Endothelial cell of umbilical vein (primary cell): ENCODE results near the gene EPX. TPM values are rescaled to one million over a fixed set of nuclear protein-coding genes. Genes with fewer than 3 reads are reported as not detected.

ENCODE experiments used
- BruUV-seq: library from RNA; stranded (reverse); fragments of 400-500 nt; replicated peaks from 2 replicates; lab custom pipeline; 2021; lab: Mats Ljungman, UMichigan
- CTCF ChIA-PET: fragments of 300-600, 350-600 bp; sonication (Branson Sonifier 250); formaldehyde crosslinking; loops from one replicate; lab custom pipeline; 2021; ENCODE audit warnings: antibody characterized with exemption, inconsistent platforms; lab: Charles Lee
- POLR2A ChIA-PET: fragments of 300-600, 350-600 bp; sonication (Branson Sonifier 250); formaldehyde crosslinking; loops from one replicate; lab custom pipeline; 2021; ENCODE audit warnings: antibody characterized with exemption, inconsistent platforms; lab: Charles Lee
- DNase-seq: peaks from one replicate; pipeline ENCODE4 v3.0.0-alpha.2; 2011; ENCODE audit warnings: low read depth, low spot score
- FAIRE-seq: peaks from 2 replicates; lab custom pipeline; 2011; peaks lifted over from hg19 to GRCh38; lab: Jason Lieb, UNC
- H2AFZ ChIP-seq: 2 replicates; pipeline ENCODE4 v1.6.0; 2012; ENCODE audit warnings: low read depth, low read length, control low read depth, inconsistent platforms
- H3K27ac ChIP-seq: 2 replicates; pipeline ENCODE4 v1.5.1; 2011; ENCODE audit warnings: low read depth, mild to moderate bottlenecking, control low read depth, low read length, moderate library complexity; ENCODE audit not compliant: insufficient read depth
- H3K27me3 ChIP-seq, 2 experiments: 2 replicates each; pipeline versions ENCODE4 v1.6.0 to v1.6.1; 2011; ENCODE audit warnings: low read length in 2 of 2, mixed read lengths in 1 of 2; ENCODE audit not compliant: control insufficient read depth in 2 of 2, insufficient read depth in 2 of 2
- H3K36me3 ChIP-seq, 2 experiments: 2 replicates in 1 of 2; 3 replicates in 1 of 2; pipeline ENCODE4 v1.5.1; 2011; ENCODE audit warnings: low read length in 2 of 2, mild to moderate bottlenecking in 1 of 2, moderate library complexity in 1 of 2; ENCODE audit not compliant: control insufficient read depth in 2 of 2, insufficient read depth in 2 of 2; ENCODE audit errors: extremely low read depth in 1 of 2
- H3K4me1 ChIP-seq: 3 replicates; pipeline ENCODE4 v1.5.1; 2011; ENCODE audit warnings: mild to moderate bottlenecking, low read length; ENCODE audit not compliant: control insufficient read depth, insufficient read depth; ENCODE audit errors: extremely low read depth
- H3K4me2 ChIP-seq: 2 replicates; pipeline ENCODE4 v1.6.1; 2011; ENCODE audit warnings: low read length, control low read depth, mixed read lengths; ENCODE audit not compliant: insufficient read depth
- H3K4me3 ChIP-seq, 3 experiments: fragments of 200-600 bp in 1 of 3; sonication (generic), shearing (Covaris generic) in 1 of 3; replicated peaks in 1 of 3; 2 replicates each; pipeline ENCODE4 v1.5.1; 2011 to 2016; ENCODE audit warnings: control low read depth in 3 of 3, low read length in 3 of 3, mild to moderate bottlenecking in 2 of 3, inconsistent platforms in 1 of 3, low read depth in 1 of 3, moderate library complexity in 1 of 3; ENCODE audit not compliant: insufficient read depth in 1 of 3
- H3K79me2 ChIP-seq: 2 replicates; pipeline ENCODE4 v1.6.0; 2012; ENCODE audit warnings: low read length, inconsistent platforms; ENCODE audit not compliant: control insufficient read depth, insufficient read depth
- H3K9ac ChIP-seq: replicated peaks from 2 replicates; pipeline ENCODE3; 2011; ENCODE audit warnings: low read length, control low read depth; ENCODE audit not compliant: insufficient read depth; ENCODE audit errors: extremely low read depth
- H3K9me1 ChIP-seq: replicated peaks from 3 replicates; pipeline ENCODE4 v1.6.0; 2011; ENCODE audit warnings: mild to moderate bottlenecking, low read length; ENCODE audit not compliant: control insufficient read depth, insufficient read depth; ENCODE audit errors: extremely low read depth
- H3K9me3 ChIP-seq: replicated peaks from 2 replicates; pipeline ENCODE4 v1.5.1; 2012; ENCODE audit warnings: low read length, inconsistent platforms; ENCODE audit not compliant: control insufficient read depth, insufficient read depth
- H4K20me1 ChIP-seq: replicated peaks from 2 replicates; pipeline ENCODE3; 2011; ENCODE audit warnings: mild to moderate bottlenecking, low read length; ENCODE audit not compliant: control insufficient read depth, insufficient read depth; ENCODE audit errors: extremely low read depth
- EZH2 ChIP-seq: IDR thresholded peaks from 2 replicates; pipeline ENCODE4 v1.6.1; 2012; ENCODE audit warnings: borderline replicate concordance, low read depth, mild to moderate bottlenecking, moderate library complexity, low read length, inconsistent platforms; ENCODE audit not compliant: severe bottlenecking
- FOS ChIP-seq: IDR thresholded peaks from 2 replicates; pipeline ENCODE4 v1.6.1; 2011; ENCODE audit warnings: mild to moderate bottlenecking, low read length, moderate library complexity, borderline replicate concordance; ENCODE audit not compliant: insufficient read depth
- GATA2 ChIP-seq: IDR thresholded peaks from 2 replicates; pipeline ENCODE4 v1.7.0; 2011; ENCODE audit warnings: low read depth, mild to moderate bottlenecking, moderate library complexity, mixed read lengths, low read length; ENCODE audit not compliant: insufficient read length, insufficient read depth
- JUN ChIP-seq: IDR thresholded peaks from 2 replicates; pipeline ENCODE4 v1.6.1; 2011; ENCODE audit warnings: borderline replicate concordance, low read depth; ENCODE audit not compliant: insufficient read length, insufficient read depth
- MYC ChIP-seq: IDR thresholded peaks from one replicate; pipeline ENCODE4 v1.6.1; 2011; ENCODE audit warnings: mild to moderate bottlenecking, low read depth, low read length
- POLR2A ChIP-seq: IDR thresholded peaks from 2 replicates; pipeline ENCODE4 v1.6.1; 2012; ENCODE audit warnings: low read depth, mild to moderate bottlenecking, control low read depth, low read length
- POLR2AphosphoS5 ChIP-seq: IDR thresholded peaks from 2 replicates; pipeline ENCODE4 v1.6.1; 2012; ENCODE audit warnings: low read depth, mild to moderate bottlenecking, control low read depth, low read length, moderate library complexity; ENCODE audit not compliant: insufficient read depth
- dilution Hi-C: fragments of 300-500 bp; cut with MboI; formaldehyde crosslinking; loops from one replicate; pipeline ENCODE4 v1.15.0; 2019; ENCODE audit warnings: low sequenced_read_pairs; ENCODE audit not compliant: extremely low pct_ligation_motif_present
- intact Hi-C: fragments of 100-400 bp; cut with micrococcal nuclease; formaldehyde crosslinking; loops from one replicate; pipeline ENCODE4 v1.10.0; 2022
- polyA plus RNA-seq, 4 experiments: library from polyadenylated mRNA; depleted of rRNA in 3 of 4; stranded (reverse) in 3 of 4; unstranded in 1 of 4; fragments of >200 nt; gene quantifications; 2 replicates each; pipeline versions ENCODE4 v1.2.1 to v1.2.3, GENCODE V29; 2011 to 2012; ENCODE audit warnings: missing spikeins in 1 of 4
- total RNA-seq: library from RNA; stranded (reverse); gene quantifications from 2 replicates; pipeline ENCODE4 v1.2.3, GENCODE V29; 2021
- TF ChIP-seq, protein P1 (sequence below): IDR thresholded peaks from 2 replicates; pipeline ENCODE4 v1.6.1; 2011; ENCODE audit not compliant: insufficient read depth, insufficient read length
- TF ChIP-seq, protein P2 (sequence below), 2 donors: IDR thresholded peaks; 1 replicate in 1 of 2; 2 replicates in 1 of 2; pipeline ENCODE4 v1.5.1; 2011; ENCODE audit warnings: low read length in 2 of 2, mild to moderate bottlenecking in 2 of 2, moderate library complexity in 2 of 2, control low read depth in 1 of 2, inconsistent platforms in 1 of 2, low read depth in 1 of 2; ENCODE audit not compliant: insufficient read depth in 1 of 2; ENCODE audit errors: extremely low read depth in 1 of 2

The EPX gene
- total and polyA plus RNA-seq, 2 donors (not counting 3 experiments of a cell fraction or from before 2014, with no cell fraction given), result not detected

DNA sequence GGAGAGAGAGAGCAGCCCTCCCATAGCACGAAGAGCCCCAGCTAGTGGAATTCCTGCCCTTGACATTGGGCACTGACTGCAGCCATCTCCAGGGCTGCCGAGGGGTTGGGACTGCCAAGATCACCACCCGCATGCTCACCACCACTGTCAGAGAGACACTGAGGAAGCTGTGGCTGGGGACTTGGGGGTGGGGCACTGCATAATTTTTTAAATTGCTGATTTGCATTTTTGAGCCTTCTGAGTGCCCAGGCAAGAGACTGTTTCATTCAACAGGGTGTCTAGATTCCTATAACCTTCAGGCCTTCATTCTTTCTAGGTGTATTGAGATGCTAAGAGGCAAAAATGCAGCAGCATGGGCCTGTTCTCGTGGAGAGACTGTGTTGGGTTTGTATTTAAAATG is 9.0 kb upstream of the EPX start:
- Histone ChIP-seq H3K4me3 (no peak overlapping the region), H3K27ac (no peak overlapping the region), H3K4me1 (no peaks in the 10 kb centered on the region), H3K36me3 (no peaks in the 10 kb centered on the region), H4K20me1 (no peaks in the 10 kb centered on the region), H3K79me2 (no peaks in the 10 kb centered on the region), H3K9me1 (no peaks in the 10 kb centered on the region), H3K27me3 (no peaks in the 10 kb centered on the region), H2AFZ (no peak overlapping the region), H3K4me2 (no peak overlapping the region), H3K9me3 (no peaks in the 10 kb centered on the region), H3K9ac (no peak overlapping the region)
- ChIA-PET POLR2A (no interaction called here), CTCF (interaction anchor here (1.6 kb wide), 1 partner anchor 12 kb away, joined by 3 read pairs; no protein-coding TSS in a partner anchor)
- dilution Hi-C loops (no loop called here), intact Hi-C loops (no loop called here)
- no TSS peak for BruUV-seq
- FAIRE-seq (no peak), DNase-seq (no peak)
- TF ChIP-seq POLR2A (no peak), GATA2 (no peak), MYC (no peak), EZH2 (no peak), POLR2AphosphoS5 (no peak), FOS (no peak), JUN (no peak)
- TF ChIP-seq, protein P1, sequence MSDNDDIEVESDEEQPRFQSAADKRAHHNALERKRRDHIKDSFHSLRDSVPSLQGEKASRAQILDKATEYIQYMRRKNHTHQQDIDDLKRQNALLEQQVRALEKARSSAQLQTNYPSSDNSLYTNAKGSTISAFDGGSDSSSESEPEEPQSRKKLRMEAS, result no peak
- TF ChIP-seq, protein P2, sequence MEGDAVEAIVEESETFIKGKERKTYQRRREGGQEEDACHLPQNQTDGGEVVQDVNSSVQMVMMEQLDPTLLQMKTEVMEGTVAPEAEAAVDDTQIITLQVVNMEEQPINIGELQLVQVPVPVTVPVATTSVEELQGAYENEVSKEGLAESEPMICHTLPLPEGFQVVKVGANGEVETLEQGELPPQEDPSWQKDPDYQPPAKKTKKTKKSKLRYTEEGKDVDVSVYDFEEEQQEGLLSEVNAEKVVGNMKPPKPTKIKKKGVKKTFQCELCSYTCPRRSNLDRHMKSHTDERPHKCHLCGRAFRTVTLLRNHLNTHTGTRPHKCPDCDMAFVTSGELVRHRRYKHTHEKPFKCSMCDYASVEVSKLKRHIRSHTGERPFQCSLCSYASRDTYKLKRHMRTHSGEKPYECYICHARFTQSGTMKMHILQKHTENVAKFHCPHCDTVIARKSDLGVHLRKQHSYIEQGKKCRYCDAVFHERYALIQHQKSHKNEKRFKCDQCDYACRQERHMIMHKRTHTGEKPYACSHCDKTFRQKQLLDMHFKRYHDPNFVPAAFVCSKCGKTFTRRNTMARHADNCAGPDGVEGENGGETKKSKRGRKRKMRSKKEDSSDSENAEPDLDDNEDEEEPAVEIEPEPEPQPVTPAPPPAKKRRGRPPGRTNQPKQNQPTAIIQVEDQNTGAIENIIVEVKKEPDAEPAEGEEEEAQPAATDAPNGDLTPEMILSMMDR (IDR thresholded peaks at IDR 0.05; ENCODE audit: extremely low read depth in 1 of 2, insufficient read depth in 1 of 2, low read depth in 1 of 2, low read length in 2 of 2), result no peak
